NK-92 (cell line): ENCODE measurements around the gene PATE1.

Source experiments
- DNase-seq: peaks from one replicate; lab custom pipeline; 2025; ENCODE audit not compliant: unreplicated experiment; lab: John Stamatoyannopoulos, UW

PATE1 gene

DNA sequence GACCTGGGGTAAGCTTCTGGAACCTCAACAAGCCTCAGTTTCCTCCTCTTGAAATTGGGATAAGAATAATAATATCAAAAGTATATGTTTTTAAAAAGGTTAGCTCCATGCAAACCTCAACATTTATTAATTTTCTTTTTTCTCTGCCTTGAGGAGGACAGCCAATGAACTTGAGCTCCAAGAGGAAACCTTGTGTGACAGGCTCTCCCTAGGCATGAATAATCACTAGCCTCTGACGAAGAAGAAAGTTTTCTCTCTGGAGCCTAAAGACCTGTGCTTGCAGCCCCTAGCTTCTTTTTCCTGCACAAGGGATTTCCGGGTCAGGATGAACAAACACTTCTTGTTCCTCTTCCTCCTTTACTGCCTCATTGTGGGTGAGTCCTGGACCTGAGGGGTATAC lies 41.7 kb downstream of the PATE1 start, which contains the start of gene PATE3:
PATE3 (plus strand) TSS at position 301 of the 400 bp plus-strand sequence; CDS start at position 326, 25 bp downstream.
- no peak for DNase-seq

DNA sequence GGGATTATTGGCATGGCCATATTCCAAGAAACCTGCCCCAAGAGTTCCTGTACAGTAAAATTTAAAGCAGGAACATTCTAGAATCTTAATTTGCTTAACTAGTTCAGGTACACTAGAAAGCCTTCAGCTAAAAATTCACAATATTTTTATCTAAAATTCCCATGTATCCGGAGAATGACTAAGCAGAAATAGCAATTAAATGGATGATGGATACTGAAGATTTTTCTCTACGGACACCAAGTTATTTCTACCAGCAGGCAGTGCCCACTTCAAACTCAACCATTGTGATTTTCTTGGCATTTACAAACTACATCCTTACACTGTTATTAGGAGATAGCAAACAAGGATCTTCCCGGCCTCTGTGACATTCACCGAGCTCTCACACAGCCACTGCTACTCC lies 44.7 kb downstream of the PATE1 start:
- DNase-seq: no peak

DNA sequence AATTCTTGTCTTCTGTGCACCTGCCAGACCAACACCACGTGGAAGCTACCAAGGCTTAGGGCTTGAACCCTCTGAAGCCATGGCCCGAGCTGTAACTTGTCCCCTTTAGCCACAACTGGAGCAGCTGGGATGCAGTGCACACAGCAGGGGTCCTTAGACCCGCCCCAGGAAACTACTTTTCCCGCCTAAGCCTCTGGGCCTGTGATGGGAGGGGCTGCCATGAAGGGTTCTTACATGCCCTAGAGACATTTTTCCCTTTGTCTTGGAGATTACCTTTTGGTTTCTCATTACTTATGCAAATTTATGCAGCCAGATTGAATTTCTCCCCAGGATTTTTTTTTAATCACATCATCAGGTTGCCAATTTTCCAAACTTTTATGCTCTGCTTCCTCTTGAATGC lies 51.6 kb downstream of the PATE1 start:
- DNase-seq: no peak
